GM12801 (cell line): ENCODE measurements around the gene SLC16A3.

ENCODE experiments used
- CTCF ChIP-seq: IDR thresholded peaks from one replicate; pipeline ENCODE4 v1.5.1; 2011; ENCODE audit warnings: control low read depth; ENCODE audit not compliant: insufficient read length; ENCODE audit errors: extremely low read depth

The SLC16A3 gene

DNA sequence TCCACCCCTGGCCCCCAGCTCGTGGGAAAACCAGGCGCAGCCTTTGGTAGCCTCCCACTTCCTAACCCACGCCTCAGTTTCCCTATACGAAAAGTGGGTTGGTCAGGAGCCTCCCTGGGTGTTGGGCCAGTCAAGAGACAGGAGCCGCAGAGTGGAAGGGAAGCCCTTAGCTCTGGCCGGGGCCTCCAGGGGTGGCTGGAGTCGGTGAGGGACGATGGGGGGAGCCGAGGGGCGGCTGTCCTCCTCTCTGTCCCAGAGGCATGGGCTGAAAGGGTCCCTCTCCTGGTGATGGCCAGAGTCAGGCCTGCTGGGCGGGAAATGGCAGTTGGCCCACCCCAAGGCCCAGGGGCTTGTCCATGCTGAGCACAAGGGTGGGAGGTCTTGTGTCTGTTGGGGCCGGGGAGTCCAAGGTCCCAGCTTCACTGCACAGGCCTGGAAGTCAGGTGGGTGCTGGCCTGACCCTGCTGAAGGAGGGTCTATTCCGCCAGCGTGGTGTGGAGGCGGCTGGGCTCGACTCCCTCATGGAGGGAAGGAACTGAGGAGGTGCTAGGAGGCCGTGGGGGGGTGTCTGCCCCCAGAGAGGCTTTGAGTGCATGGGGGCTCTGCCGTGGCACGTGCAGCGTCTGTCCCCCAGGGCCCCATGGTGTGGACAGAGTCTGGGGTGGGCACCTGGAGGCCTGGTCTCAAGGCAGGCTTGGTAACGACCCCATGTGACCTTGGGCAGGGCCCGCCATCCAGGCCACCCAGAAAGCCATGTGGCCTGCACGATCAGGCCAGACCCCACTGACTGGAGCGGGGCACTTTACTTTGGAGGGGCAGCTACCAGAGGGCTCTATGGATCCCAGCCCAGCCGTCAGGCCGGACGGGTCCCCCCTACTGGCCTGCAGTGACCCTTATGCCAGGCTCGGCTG lies 1.1 kb downstream of the SLC16A3 start:
- no peak for TF ChIP-seq CTCF

DNA sequence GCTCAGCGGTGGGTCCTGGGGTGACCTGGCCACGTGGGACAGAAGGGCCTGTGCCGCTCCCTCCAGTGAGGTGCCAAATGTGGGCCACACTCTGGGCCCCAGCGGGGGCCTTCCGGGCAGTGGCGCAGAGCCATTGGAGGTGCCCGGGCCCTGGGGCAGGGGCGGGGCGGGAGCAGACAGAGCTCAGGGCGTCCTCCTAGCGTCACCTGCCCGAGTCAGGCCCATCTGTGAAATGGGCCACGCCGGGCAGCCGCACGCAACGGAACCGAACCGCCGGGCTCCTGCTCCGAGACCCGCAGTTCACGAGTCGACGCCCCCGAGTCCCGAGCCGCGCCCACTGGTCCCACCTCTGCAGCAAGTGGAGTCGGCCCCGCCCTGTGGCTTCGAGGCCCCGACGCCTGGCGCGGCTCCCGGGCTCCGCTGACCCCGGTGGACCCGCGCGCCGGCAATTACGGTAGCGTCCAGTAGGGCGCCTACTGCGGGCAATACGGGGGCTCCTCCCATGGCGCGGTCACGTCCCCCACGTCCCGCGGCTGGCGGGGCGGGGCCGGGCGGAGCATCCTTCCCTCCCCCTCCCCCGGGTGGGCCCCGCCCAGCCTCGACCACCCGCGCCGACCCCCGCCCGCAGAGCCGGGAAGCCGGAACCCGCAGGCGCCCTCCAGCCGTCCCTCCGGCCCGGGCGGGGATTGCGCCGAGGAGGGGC lies 1.9 kb downstream of the SLC16A3 start:
- TF ChIP-seq CTCF = no peak

GRCh38 chr17:82231312-82231561 lies 2.4 kb downstream of the SLC16A3 start:
- TF ChIP-seq CTCF = no peak

DNA sequence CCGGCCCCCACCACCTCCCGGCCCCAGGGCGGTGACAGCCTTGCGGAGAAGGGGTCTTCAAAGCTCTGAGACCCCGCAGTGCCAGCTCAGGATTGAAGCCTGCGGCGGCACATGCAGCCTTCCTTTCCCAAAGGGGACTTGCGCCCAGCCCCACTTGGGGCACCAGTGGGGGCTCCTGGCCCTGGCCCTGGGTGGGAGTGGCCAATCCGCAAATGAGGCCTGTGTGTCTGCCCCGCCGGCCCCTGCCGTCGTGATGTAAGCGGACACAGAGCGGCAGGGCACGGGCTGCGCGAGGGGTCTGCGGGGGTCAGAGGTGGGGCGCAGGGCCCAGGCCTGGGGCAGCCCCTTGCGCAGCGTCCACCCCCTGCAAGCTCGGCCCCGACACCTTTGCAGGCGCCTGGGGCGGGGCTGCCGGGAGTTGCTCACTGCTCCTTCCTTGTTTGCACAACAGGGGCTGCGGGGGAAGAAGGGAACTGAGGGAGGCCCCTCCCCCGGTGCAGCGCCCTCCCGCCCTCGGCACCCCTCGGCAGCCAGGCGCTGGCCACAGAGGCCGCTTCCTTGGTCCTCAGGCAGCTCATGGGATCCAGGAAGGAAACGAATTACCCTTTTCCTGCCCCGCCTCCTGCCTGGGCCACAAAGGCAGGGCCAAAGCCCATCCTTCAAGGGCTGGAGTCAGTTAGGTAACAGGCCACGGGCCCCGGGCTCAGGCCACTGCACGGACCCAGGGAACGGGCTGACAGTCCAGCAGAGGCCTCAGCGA lies 2.9 kb downstream of the SLC16A3 start:
- no peak for TF ChIP-seq CTCF

DNA sequence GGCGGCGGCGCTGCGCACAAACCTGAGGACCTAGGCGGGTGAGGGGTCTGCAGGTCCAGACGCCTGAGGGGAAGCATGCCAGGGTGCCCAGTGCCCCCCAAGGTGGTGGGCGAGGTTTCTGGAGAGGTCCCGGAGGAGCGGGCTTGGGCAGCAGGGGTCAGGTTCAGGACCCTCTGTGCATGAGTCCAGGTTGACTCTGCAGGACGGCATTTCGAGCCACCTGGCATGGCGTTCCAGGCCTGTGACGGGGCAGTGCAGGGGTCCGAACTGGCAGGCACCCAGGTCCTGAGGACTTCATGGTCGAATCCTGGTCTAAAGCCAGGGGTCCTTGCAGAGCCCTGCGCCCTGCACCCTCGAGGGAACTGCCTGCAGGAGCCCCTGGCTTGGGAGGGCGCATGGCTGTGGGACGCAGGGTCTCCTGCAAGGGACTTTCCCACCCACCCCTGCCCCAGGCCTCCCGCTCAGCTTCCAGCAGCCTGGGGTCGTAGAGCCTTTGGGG lies 3.5 kb downstream of the SLC16A3 start:
- no peak for TF ChIP-seq CTCF

DNA sequence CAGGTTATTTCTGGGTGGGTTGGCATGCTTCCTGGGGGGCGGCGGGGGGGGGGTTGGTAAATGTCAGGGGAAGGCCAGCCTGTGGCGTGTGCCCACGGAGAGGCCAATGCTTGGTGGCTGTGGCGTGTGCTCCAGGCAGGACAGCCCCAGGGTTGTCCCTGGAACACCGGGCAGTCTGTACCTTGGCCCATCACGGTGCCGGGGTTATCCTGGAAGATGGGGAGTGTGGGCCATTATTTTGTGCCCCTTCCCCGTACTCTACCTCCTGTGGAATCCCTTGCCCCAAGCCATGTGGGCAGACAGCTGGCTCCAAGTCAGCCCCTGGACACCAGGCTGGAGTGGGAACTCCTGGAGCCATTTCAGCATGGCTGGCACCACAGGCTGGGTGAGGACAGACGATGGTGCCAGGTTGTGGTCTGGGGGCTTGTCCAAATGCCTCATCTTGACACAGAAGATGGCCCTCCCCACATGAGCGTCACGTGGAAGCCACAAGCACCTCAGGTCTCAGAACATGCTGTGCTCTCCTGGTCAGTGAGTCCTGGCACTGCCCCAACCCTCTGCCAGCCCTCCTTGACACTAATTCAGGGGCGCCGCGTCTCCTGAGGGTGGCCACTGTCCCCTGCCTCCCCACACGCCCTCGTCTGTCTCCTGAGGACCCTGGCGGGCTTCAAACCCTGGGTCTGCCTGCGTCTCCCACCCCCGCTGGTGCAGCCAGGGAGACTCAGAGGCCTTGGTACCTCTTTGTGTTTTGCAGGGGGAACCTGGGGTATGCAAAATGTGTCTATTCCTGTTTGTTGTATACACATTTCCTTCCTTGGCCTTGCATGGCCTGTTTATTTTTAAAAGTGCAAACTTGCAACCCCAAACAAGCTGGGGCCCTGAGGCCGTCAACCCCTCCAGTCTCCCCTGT lies 4.3 kb downstream of the SLC16A3 start:
- no peak for TF ChIP-seq CTCF
